Spinal cord (tissue), 10 donors: ENCODE results near the gene FLVCR2. TPM values are rescaled to one million over a fixed set of nuclear protein-coding genes. Genes with fewer than 3 reads are reported as not detected.

Experiments used
- DNase-seq, 6 donors: peaks; one replicate each; pipeline versions ENCODE4 v3.0.0 to v3.0.0-alpha.2; 2013 to 2015; ENCODE audit warnings: low spot score in 6 of 6, low read depth in 4 of 6
- H3K27ac ChIP-seq: one replicate; pipeline ENCODE4 v1.5.1; 2013; ENCODE audit warnings: low read depth, low read length, control low read depth
- H3K27me3 ChIP-seq: one replicate; pipeline ENCODE4 v1.6.1; 2013; ENCODE audit warnings: low read length; ENCODE audit not compliant: control insufficient read depth, insufficient read depth
- H3K36me3 ChIP-seq: one replicate; pipeline ENCODE4 v1.6.1; 2013; ENCODE audit warnings: low read length; ENCODE audit not compliant: control insufficient read depth, insufficient read depth
- H3K4me1 ChIP-seq: one replicate; pipeline ENCODE4 v1.6.1; 2013; ENCODE audit warnings: low read length; ENCODE audit not compliant: control insufficient read depth, insufficient read depth
- H3K4me3 ChIP-seq: one replicate; pipeline ENCODE4 v1.5.1; 2013; ENCODE audit warnings: low read depth, low read length, control low read depth
- H3K9me3 ChIP-seq: one replicate; pipeline ENCODE4 v1.6.1; 2013; ENCODE audit warnings: low read length; ENCODE audit not compliant: control insufficient read depth, insufficient read depth
- WGBS: methylation state at CpG from one replicate; pipeline ENCODE4 v1.1.5; 2013; ENCODE audit warnings: missing lambda C conversion rate; ENCODE audit not compliant: insufficient coverage; 5-methylcytosine and 5-hydroxymethylcytosine counted together
- polyA plus RNA-seq, 2 donors: library from polyadenylated mRNA; unstranded; fragments of 120-200 nt; gene quantifications; one replicate each; pipeline ENCODE4 v1.2.1, GENCODE V29; 2013; ENCODE audit not compliant: insufficient read length in 2 of 2
- total RNA-seq, 2 donors: library from RNA; depleted of rRNA in 1 of 2; stranded (reverse); fragments of 120-200 nt in 1 of 2; fragments of >200 nt in 1 of 2; gene quantifications; one replicate each; pipeline versions ENCODE4 v1.2.3 to v1.2.4, GENCODE V29; 2013 to 2014
- donor health status: healthy.

The FLVCR2 gene
- total and polyA plus RNA-seq, 4 donors, result 8.8 to 19.0 (median 11.6) TPM

GRCh38 chr14:75604979-75605851, 26.8 kb downstream of the FLVCR2 start:
- Histone ChIP-seq H3K36me3 (no peaks in the 10 kb centered on the region), H3K4me3 (no peak overlapping the region), H3K9me3 (no peaks in the 10 kb centered on the region), H3K27ac (peak overlapping the region; percentile 4), H3K4me1 (no peaks in the 10 kb centered on the region), H3K27me3 (no peaks in the 10 kb centered on the region)
- 90% methylated on average over 5 of the region's 11 CpGs for WGBS
- peak in 2 of 6 donors; percentile 22 to 79 for DNase-seq

- Histone ChIP-seq H3K27ac (peak overlapping the region; percentile 10), H3K9me3 (no peaks in the 10 kb centered on the region), H3K4me3 (no peak overlapping the region), H3K36me3 (no peaks in the 10 kb centered on the region), H3K4me1 (no peaks in the 10 kb centered on the region), H3K27me3 (no peaks in the 10 kb centered on the region)
- DNase-seq, result no peak
- 73% methylated on average over 8 of the region's 10 CpGs for WGBS
Measured at GRCh38 chr14:75605916-75606315, 27.5 kb downstream of the FLVCR2 start.

GRCh38 chr14:75607044-75607443, 28.6 kb downstream of the FLVCR2 start:
- Histone ChIP-seq H3K27ac (no peak overlapping the region), H3K4me3 (no peak overlapping the region), H3K27me3 (no peaks in the 10 kb centered on the region), H3K36me3 (no peaks in the 10 kb centered on the region), H3K9me3 (no peaks in the 10 kb centered on the region), H3K4me1 (no peaks in the 10 kb centered on the region)
- WGBS, result 100% methylated on average over 1 of the region's 1 CpG
- DNase-seq, result no peak

GRCh38 chr14:75607842-75608640, 29.6 kb downstream of the FLVCR2 start:
- H3K4me3 ChIP-seq, result no peak overlapping the region
- no peak for DNase-seq

GRCh38 chr14:75609116-75609515, 30.7 kb downstream of the FLVCR2 start:
- no CpG with 5 or more reads among the region's 4 CpGs for WGBS
- H3K4me3 ChIP-seq, result no peak overlapping the region
- H3K27ac ChIP-seq, result no peak overlapping the region
- no peaks in the 10 kb centered on the region for H3K9me3 ChIP-seq
- no peaks in the 10 kb centered on the region for H3K4me1 ChIP-seq
- DNase-seq, result peak in 2 of 6 donors; percentile 9 to 73
- no peaks in the 10 kb centered on the region for H3K36me3 ChIP-seq
- H3K27me3 ChIP-seq, result no peaks in the 10 kb centered on the region

More at GRCh38 chr14:75607842-75608640, 29.6 kb downstream of the FLVCR2 start:
- Histone ChIP-seq H3K36me3 (no peaks in the 10 kb centered on the region), H3K9me3 (no peaks in the 10 kb centered on the region), H3K4me1 (no peaks in the 10 kb centered on the region), H3K27ac (peak overlapping the region; percentile 55), H3K27me3 (no peaks in the 10 kb centered on the region)
- 93% methylated on average over 8 of the region's 12 CpGs for WGBS

- H3K27me3 ChIP-seq, result no peaks in the 10 kb centered on the region
- no peak overlapping the region for H3K4me3 ChIP-seq
- peak in 1 of 6 donors; percentile 22 for DNase-seq
- H3K27ac ChIP-seq, result peak overlapping the region; percentile 29
- H3K9me3 ChIP-seq, result no peaks in the 10 kb centered on the region
- H3K4me1 ChIP-seq, result no peaks in the 10 kb centered on the region
- no peaks in the 10 kb centered on the region for H3K36me3 ChIP-seq
- 68% methylated on average over 5 of the region's 9 CpGs for WGBS
Measured at GRCh38 chr14:75609606-75610475, 31.4 kb downstream of the FLVCR2 start.

GRCh38 chr14:75610834-75611233, 32.4 kb downstream of the FLVCR2 start:
- WGBS, result 100% methylated on average over 1 of the region's 4 CpGs
- Histone ChIP-seq H3K9me3 (no peaks in the 10 kb centered on the region), H3K27ac (no peak overlapping the region), H3K4me1 (no peaks in the 10 kb centered on the region), H3K4me3 (no peak overlapping the region), H3K27me3 (no peaks in the 10 kb centered on the region), H3K36me3 (no peaks in the 10 kb centered on the region)
- no peak for DNase-seq

- H3K4me3 ChIP-seq, result no peak overlapping the region
- no peaks in the 10 kb centered on the region for H3K9me3 ChIP-seq
- WGBS, result 60% methylated on average over 1 of the region's 4 CpGs
- no peaks in the 10 kb centered on the region for H3K27me3 ChIP-seq
- H3K36me3 ChIP-seq, result no peaks in the 10 kb centered on the region
- DNase-seq, result no peak
- H3K4me1 ChIP-seq, result no peaks in the 10 kb centered on the region
- H3K27ac ChIP-seq, result no peak overlapping the region
Measured at GRCh38 chr14:75612157-75612556, 33.7 kb downstream of the FLVCR2 start.

- no peak overlapping the region for H3K4me3 ChIP-seq
- no peaks in the 10 kb centered on the region for H3K4me1 ChIP-seq
- WGBS, result 95% methylated on average over 3 of the region's 4 CpGs
- no peak overlapping the region for H3K27ac ChIP-seq
- H3K9me3 ChIP-seq, result no peaks in the 10 kb centered on the region
- H3K36me3 ChIP-seq, result no peaks in the 10 kb centered on the region
- no peak for DNase-seq
- no peaks in the 10 kb centered on the region for H3K27me3 ChIP-seq
Measured at GRCh38 chr14:75614179-75614578, 35.8 kb downstream of the FLVCR2 start.
